ENCODE data around the gene KIF18A. TPM values are rescaled to one million over a fixed set of nuclear protein-coding genes. Genes with fewer than 3 reads are reported as not detected.
"Not testable (repeated sequence)": the region's sequence is repeated elsewhere in the genome, so short reads cannot be mapped to it uniquely, and the experiment has no call there.

The KIF18A gene
- polyA plus RNA-seq, 1 donor (not counting 4 experiments of a cell fraction or from before 2014, with no cell fraction given), result 6.1 TPM

- Histone ChIP-seq H3K27ac (ENCODE audit: control insufficient read depth, insufficient read depth, low read length) (no peak overlapping the region), H3K9ac (ENCODE audit: control insufficient read depth, extremely low read depth, insufficient read depth, low read length) (no peak overlapping the region), H3K4me1 (ENCODE audit: control insufficient read depth, extremely low read depth, insufficient read depth, low read length) (peaks cover 10% of the 10 kb centered on the region), H3K9me3 (ENCODE audit: control insufficient read depth, low read depth, low read length) (no peaks in the 10 kb centered on the region), H3K9me1 (ENCODE audit: control insufficient read depth, extremely low read depth, insufficient read depth, low read length) (no peaks in the 10 kb centered on the region), H3K4me2 (ENCODE audit: control insufficient read depth, extremely low read depth, insufficient read depth, low read depth, low read length) (no peak overlapping the region), H2AFZ (ENCODE audit: control insufficient read depth, low read length) (no peak overlapping the region), H4K20me1 (ENCODE audit: control insufficient read depth, extremely low read depth, insufficient read depth, low read length) (no peaks in the 10 kb centered on the region), H3K79me2 (ENCODE audit: control insufficient read depth, insufficient read depth, low read length) (no peaks in the 10 kb centered on the region), H3K36me3 (ENCODE audit: control insufficient read depth in 2 of 2, extremely low read depth in 1 of 2, insufficient read depth in 2 of 2, low read length in 2 of 2) (peaks cover 0 to 4% of the 10 kb centered on the region in 2 experiments), H3K4me3 (ENCODE audit: control insufficient read depth in 2 of 3, extremely low read depth in 1 of 3, insufficient read depth in 2 of 3, low read depth in 1 of 3, low read length in 3 of 3) (no peak overlapping the region), H3K27me3 (ENCODE audit: control insufficient read depth, extremely low read depth, insufficient read depth, low read length) (no peaks in the 10 kb centered on the region)
- FAIRE-seq, result no peak
- no peak for TF ChIP-seq CTCF (optimal IDR thresholded peaks at IDR 0.05 in 1 of 3, IDR thresholded peaks at IDR 0.05 in 1 of 3, conservative IDR thresholded peaks at IDR 0.05 in 1 of 3; ENCODE audit: extremely low read depth in 1 of 3, insufficient read depth in 2 of 3, low read length in 3 of 3)
- TF ChIP-seq EZH2 (IDR thresholded peaks at IDR 0.05; ENCODE audit: low read length), result no peak
- no peak for DNase-seq (ENCODE audit: low read depth, low spot score)
- dilution Hi-C loops (cut with MboI; ENCODE audit: extremely low pct_ligation_motif_present, low sequenced_read_pairs), result no loop called here
Observed at GRCh38 chr11:28089378-28089777, 18.6 kb downstream of the KIF18A start.

- H3K79me2 ChIP-seq (ENCODE audit: control insufficient read depth, insufficient read depth, low read length); H3K9me1 ChIP-seq (ENCODE audit: control insufficient read depth, extremely low read depth, insufficient read depth, low read length); H3K36me3 ChIP-seq (ENCODE audit: control insufficient read depth in 2 of 2, extremely low read depth in 1 of 2, insufficient read depth in 2 of 2, low read length in 2 of 2); H3K9ac ChIP-seq (ENCODE audit: control insufficient read depth, extremely low read depth, insufficient read depth, low read length); H3K9me3 ChIP-seq (ENCODE audit: control insufficient read depth, low read depth, low read length); H3K4me2 ChIP-seq (ENCODE audit: control insufficient read depth, extremely low read depth, insufficient read depth, low read depth, low read length); H3K4me3 ChIP-seq (ENCODE audit: control insufficient read depth in 2 of 3, extremely low read depth in 1 of 3, insufficient read depth in 2 of 3, low read depth in 1 of 3, low read length in 3 of 3); DNase-seq (ENCODE audit: low read depth, low spot score); dilution Hi-C loops (cut with MboI; ENCODE audit: extremely low pct_ligation_motif_present, low sequenced_read_pairs); FAIRE-seq; H3K27me3 ChIP-seq (ENCODE audit: control insufficient read depth, extremely low read depth, insufficient read depth, low read length); H2AFZ ChIP-seq (ENCODE audit: control insufficient read depth, low read length); H3K27ac ChIP-seq (ENCODE audit: control insufficient read depth, insufficient read depth, low read length); H4K20me1 ChIP-seq (ENCODE audit: control insufficient read depth, extremely low read depth, insufficient read depth, low read length): not testable (repeated sequence)
- H3K4me1 ChIP-seq (ENCODE audit: control insufficient read depth, extremely low read depth, insufficient read depth, low read length), result peaks cover 10% of the 10 kb centered on the region
Observed at GRCh38 chr11:28087693-28088092, 20.3 kb downstream of the KIF18A start.

GRCh38 chr11:28087192-28087591, 20.8 kb downstream of the KIF18A start:
- H3K4me2 ChIP-seq (ENCODE audit: control insufficient read depth, extremely low read depth, insufficient read depth, low read depth, low read length); DNase-seq (ENCODE audit: low read depth, low spot score); FAIRE-seq; H2AFZ ChIP-seq (ENCODE audit: control insufficient read depth, low read length); H3K79me2 ChIP-seq (ENCODE audit: control insufficient read depth, insufficient read depth, low read length); H3K27me3 ChIP-seq (ENCODE audit: control insufficient read depth, extremely low read depth, insufficient read depth, low read length); H3K9ac ChIP-seq (ENCODE audit: control insufficient read depth, extremely low read depth, insufficient read depth, low read length); H3K4me3 ChIP-seq (ENCODE audit: control insufficient read depth in 2 of 3, extremely low read depth in 1 of 3, insufficient read depth in 2 of 3, low read depth in 1 of 3, low read length in 3 of 3); dilution Hi-C loops (cut with MboI; ENCODE audit: extremely low pct_ligation_motif_present, low sequenced_read_pairs); H3K9me1 ChIP-seq (ENCODE audit: control insufficient read depth, extremely low read depth, insufficient read depth, low read length); H3K27ac ChIP-seq (ENCODE audit: control insufficient read depth, insufficient read depth, low read length); H3K9me3 ChIP-seq (ENCODE audit: control insufficient read depth, low read depth, low read length); H4K20me1 ChIP-seq (ENCODE audit: control insufficient read depth, extremely low read depth, insufficient read depth, low read length); H3K36me3 ChIP-seq (ENCODE audit: control insufficient read depth in 2 of 2, extremely low read depth in 1 of 2, insufficient read depth in 2 of 2, low read length in 2 of 2): not testable (repeated sequence)
- peaks cover 10% of the 10 kb centered on the region for H3K4me1 ChIP-seq (ENCODE audit: control insufficient read depth, extremely low read depth, insufficient read depth, low read length)

All from keratinocyte (primary cell).